Esophagus squamous epithelium (tissue), 4 donors: Measurements from ENCODE around the gene TRERF1.

Experiments used
- POLR2A ChIP-seq, 4 donors: fragments of 450-650 bp; IDR thresholded peaks; one replicate each; pipeline ENCODE4 v1.6.1; 2017; ENCODE audit warnings: antibody characterized with exemption in 4 of 4, mild to moderate bottlenecking in 4 of 4, moderate library complexity in 3 of 4
- TF ChIP-seq, protein P1 (sequence below), 6 experiments: fragments of 450-650 bp in 4 of 6; fragments of 200-600 bp in 2 of 6; sonication (generic) in 2 of 6; IDR thresholded peaks; one replicate each; pipeline ENCODE4 v1.5.1; 2016 to 2019; ENCODE audit warnings: antibody characterized with exemption in 6 of 6, mild to moderate bottlenecking in 4 of 6, moderate library complexity in 4 of 6

DNA sequence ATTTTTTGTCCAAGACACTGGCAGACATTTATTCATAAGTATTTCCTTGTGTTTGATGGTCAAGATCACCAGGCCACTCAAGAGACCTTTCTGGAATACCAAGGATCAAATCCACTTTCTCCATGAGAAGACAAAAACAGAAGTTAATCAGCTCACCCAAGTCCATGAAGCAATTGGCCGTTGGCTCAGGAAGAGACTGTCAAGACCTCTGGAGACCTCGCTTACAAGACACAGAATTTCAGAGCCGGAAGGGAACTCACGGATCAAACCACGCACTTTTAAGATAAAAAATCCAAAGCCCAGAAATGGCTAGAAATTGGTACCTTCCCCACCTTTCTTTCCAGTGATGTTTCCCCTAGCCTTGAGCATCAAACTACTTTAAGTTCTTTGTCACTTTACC is 3.3 kb downstream of the TRERF1 start:
- no peak for TF ChIP-seq POLR2A (IDR thresholded peaks at IDR 0.05)
- TF ChIP-seq, protein P1, sequence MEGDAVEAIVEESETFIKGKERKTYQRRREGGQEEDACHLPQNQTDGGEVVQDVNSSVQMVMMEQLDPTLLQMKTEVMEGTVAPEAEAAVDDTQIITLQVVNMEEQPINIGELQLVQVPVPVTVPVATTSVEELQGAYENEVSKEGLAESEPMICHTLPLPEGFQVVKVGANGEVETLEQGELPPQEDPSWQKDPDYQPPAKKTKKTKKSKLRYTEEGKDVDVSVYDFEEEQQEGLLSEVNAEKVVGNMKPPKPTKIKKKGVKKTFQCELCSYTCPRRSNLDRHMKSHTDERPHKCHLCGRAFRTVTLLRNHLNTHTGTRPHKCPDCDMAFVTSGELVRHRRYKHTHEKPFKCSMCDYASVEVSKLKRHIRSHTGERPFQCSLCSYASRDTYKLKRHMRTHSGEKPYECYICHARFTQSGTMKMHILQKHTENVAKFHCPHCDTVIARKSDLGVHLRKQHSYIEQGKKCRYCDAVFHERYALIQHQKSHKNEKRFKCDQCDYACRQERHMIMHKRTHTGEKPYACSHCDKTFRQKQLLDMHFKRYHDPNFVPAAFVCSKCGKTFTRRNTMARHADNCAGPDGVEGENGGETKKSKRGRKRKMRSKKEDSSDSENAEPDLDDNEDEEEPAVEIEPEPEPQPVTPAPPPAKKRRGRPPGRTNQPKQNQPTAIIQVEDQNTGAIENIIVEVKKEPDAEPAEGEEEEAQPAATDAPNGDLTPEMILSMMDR (IDR thresholded peaks at IDR 0.05): no peak
